Fibroblast of lung (primary cell): ENCODE measurements around the gene FSTL4. TPM values are rescaled to one million over a fixed set of nuclear protein-coding genes. Genes with fewer than 3 reads are reported as not detected.

Source experiments
- DNase-seq, 2 donors: peaks; one replicate each; pipeline versions ENCODE4 v3.0.0 to v3.0.0-alpha.2; 2010; ENCODE audit warnings: low read depth in 2 of 2
- H2AFZ ChIP-seq: 2 replicates; pipeline ENCODE4 v1.5.1; 2012; ENCODE audit warnings: low read length, control low read depth, inconsistent platforms
- H3K27ac ChIP-seq: 2 replicates; pipeline ENCODE4 v1.5.1; 2011; ENCODE audit warnings: low read length, control low read depth; ENCODE audit not compliant: insufficient read depth
- H3K27me3 ChIP-seq: 2 replicates; pipeline ENCODE4 v1.5.1; 2011; ENCODE audit warnings: mild to moderate bottlenecking, low read length; ENCODE audit not compliant: control insufficient read depth, insufficient read depth
- H3K36me3 ChIP-seq: 2 replicates; pipeline ENCODE4 v1.5.1; 2011; ENCODE audit warnings: low read length; ENCODE audit not compliant: control insufficient read depth, insufficient read depth
- H3K4me1 ChIP-seq: 2 replicates; pipeline ENCODE4 v1.5.1; 2011; ENCODE audit warnings: low read length; ENCODE audit not compliant: control insufficient read depth, insufficient read depth; ENCODE audit errors: extremely low read depth
- H3K4me2 ChIP-seq: 2 replicates; pipeline ENCODE4 v1.5.1; 2011; ENCODE audit warnings: low read length, control low read depth; ENCODE audit not compliant: insufficient read depth; ENCODE audit errors: extremely low read depth
- H3K4me3 ChIP-seq, 4 experiments: fragments of 200-600 bp in 1 of 4; sonication (generic) in 1 of 4; replicated peaks in 1 of 4; 2 replicates each; pipeline ENCODE4 v1.5.1; 2011 to 2016; ENCODE audit warnings: low read length in 4 of 4, low read depth in 3 of 4, mild to moderate bottlenecking in 3 of 4, control low read depth in 2 of 4, inconsistent platforms in 1 of 4, mixed read lengths in 1 of 4; ENCODE audit not compliant: insufficient read depth in 1 of 4; ENCODE audit errors: control extremely low read depth in 1 of 4
- H3K79me2 ChIP-seq: 2 replicates; pipeline ENCODE4 v1.5.1; 2012; ENCODE audit warnings: mild to moderate bottlenecking, low read length, inconsistent platforms; ENCODE audit not compliant: control insufficient read depth, insufficient read depth
- H3K9ac ChIP-seq: 2 replicates; pipeline ENCODE4 v1.5.1; 2011; ENCODE audit warnings: mild to moderate bottlenecking, low read length, control low read depth; ENCODE audit not compliant: insufficient read depth
- H3K9me3 ChIP-seq: 2 replicates; pipeline ENCODE4 v1.5.1; 2012; ENCODE audit warnings: low read depth, low read length; ENCODE audit not compliant: control insufficient read depth, insufficient read depth
- H4K20me1 ChIP-seq: 2 replicates; pipeline ENCODE4 v1.5.1; 2011; ENCODE audit warnings: low read length; ENCODE audit not compliant: control insufficient read depth, insufficient read depth; ENCODE audit errors: extremely low read depth
- EZH2 ChIP-seq: IDR thresholded peaks from 2 replicates; pipeline ENCODE4 v1.5.1; 2012; ENCODE audit warnings: low read length, control low read depth, mild to moderate bottlenecking; ENCODE audit errors: missing control alignments
- polyA plus RNA-seq, 2 donors: library from polyadenylated mRNA; depleted of rRNA in 1 of 2; stranded (reverse) in 1 of 2; unstranded in 1 of 2; fragments of >200 nt; gene quantifications; 2 replicates each; pipeline ENCODE4 v1.2.1, GENCODE V29; 2011 to 2012; ENCODE audit warnings: missing spikeins in 1 of 2
- total RNA-seq: library from RNA; depleted of rRNA; stranded (reverse); fragments of >200 nt; gene quantifications from 2 replicates; pipeline ENCODE4 v1.2.1, GENCODE V29; 2014
- TF ChIP-seq, protein P1 (sequence below), 2 donors: IDR thresholded peaks in 1 of 2; conservative IDR thresholded peaks in 1 of 2; 1 replicate in 1 of 2; 2 replicates in 1 of 2; pipeline ENCODE4 v1.5.1; 2011 to 2012; ENCODE audit warnings: low read length in 2 of 2, control low read depth in 1 of 2, inconsistent platforms in 1 of 2, low read depth in 1 of 2, mild to moderate bottlenecking in 1 of 2

Gene FSTL4
- total and polyA plus RNA-seq, 2 donors (not counting 1 experiment from before 2014, with no cell fraction given): 0.17 to 0.33 TPM

DNA sequence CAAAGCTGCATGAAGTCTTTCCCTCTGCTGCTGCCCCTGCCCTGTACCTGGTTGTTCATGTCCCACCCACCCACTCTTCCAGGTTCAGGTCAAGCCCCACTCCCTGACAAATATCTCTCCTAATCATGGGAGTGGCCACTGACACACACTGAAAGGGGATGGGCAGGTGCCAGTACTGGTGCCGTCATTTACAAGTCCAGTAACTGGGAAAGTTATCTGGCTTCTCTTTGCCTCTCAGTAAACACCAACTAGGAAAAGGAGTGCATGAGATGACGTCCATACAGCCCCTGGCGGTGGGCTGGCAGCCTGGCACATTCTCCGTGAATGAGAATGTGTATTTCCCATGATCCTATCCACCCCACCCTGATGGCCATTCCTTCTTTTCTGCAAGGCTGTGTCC lies 225.2 kb downstream of the FSTL4 start:
- Histone ChIP-seq H3K4me3 (no peak overlapping the region), H4K20me1 (no peaks in the 10 kb centered on the region), H3K4me2 (no peak overlapping the region), H3K9ac (no peak overlapping the region), H3K36me3 (no peaks in the 10 kb centered on the region), H3K79me2 (no peaks in the 10 kb centered on the region), H2AFZ (no peak overlapping the region), H3K9me3 (no peaks in the 10 kb centered on the region), H3K27me3 (no peaks in the 10 kb centered on the region), H3K4me1 (no peaks in the 10 kb centered on the region), H3K27ac (no peak overlapping the region)
- no peak for TF ChIP-seq EZH2
- TF ChIP-seq, protein P1, sequence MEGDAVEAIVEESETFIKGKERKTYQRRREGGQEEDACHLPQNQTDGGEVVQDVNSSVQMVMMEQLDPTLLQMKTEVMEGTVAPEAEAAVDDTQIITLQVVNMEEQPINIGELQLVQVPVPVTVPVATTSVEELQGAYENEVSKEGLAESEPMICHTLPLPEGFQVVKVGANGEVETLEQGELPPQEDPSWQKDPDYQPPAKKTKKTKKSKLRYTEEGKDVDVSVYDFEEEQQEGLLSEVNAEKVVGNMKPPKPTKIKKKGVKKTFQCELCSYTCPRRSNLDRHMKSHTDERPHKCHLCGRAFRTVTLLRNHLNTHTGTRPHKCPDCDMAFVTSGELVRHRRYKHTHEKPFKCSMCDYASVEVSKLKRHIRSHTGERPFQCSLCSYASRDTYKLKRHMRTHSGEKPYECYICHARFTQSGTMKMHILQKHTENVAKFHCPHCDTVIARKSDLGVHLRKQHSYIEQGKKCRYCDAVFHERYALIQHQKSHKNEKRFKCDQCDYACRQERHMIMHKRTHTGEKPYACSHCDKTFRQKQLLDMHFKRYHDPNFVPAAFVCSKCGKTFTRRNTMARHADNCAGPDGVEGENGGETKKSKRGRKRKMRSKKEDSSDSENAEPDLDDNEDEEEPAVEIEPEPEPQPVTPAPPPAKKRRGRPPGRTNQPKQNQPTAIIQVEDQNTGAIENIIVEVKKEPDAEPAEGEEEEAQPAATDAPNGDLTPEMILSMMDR (conservative IDR thresholded peaks at IDR 0.05 in 1 of 2, IDR thresholded peaks at IDR 0.05 in 1 of 2; ENCODE audit: low read depth in 1 of 2, low read length in 2 of 2): no peak
- DNase-seq: no peak

DNA sequence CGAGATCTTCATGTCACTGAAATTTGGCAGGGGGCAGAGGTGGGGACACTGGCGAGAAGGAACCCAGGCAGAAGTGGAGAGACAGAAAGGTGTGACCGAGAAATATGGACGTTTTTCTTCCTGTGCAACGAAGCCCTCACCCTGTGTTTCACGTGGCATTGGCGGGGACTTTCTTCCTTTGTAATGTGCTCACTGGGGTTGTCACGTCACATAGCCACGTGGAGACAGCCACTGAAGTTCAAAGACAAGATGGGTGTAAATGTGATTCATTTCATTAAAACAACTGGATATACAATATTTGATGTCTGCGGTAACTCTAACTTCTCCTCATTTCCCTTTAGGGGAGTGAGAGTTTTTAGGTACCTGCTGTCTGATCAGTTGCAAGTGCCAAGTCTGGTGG lies 225.7 kb downstream of the FSTL4 start:
- Histone ChIP-seq H3K4me3 (no peak overlapping the region), H3K4me2 (no peak overlapping the region), H3K9me3 (no peaks in the 10 kb centered on the region), H3K27me3 (no peaks in the 10 kb centered on the region), H2AFZ (no peak overlapping the region), H3K4me1 (no peaks in the 10 kb centered on the region), H4K20me1 (no peaks in the 10 kb centered on the region), H3K27ac (no peak overlapping the region), H3K36me3 (no peaks in the 10 kb centered on the region), H3K9ac (no peak overlapping the region), H3K79me2 (no peaks in the 10 kb centered on the region)
- DNase-seq: no peak
- TF ChIP-seq, protein P1 (conservative IDR thresholded peaks at IDR 0.05 in 1 of 2, IDR thresholded peaks at IDR 0.05 in 1 of 2; ENCODE audit: low read depth in 1 of 2, low read length in 2 of 2): no peak
- TF ChIP-seq EZH2: no peak

- Histone ChIP-seq H3K4me3 (no peak overlapping the region), H3K4me1 (no peaks in the 10 kb centered on the region), H3K9me3 (no peaks in the 10 kb centered on the region), H2AFZ (no peak overlapping the region), H3K27ac (no peak overlapping the region), H4K20me1 (no peaks in the 10 kb centered on the region), H3K79me2 (no peaks in the 10 kb centered on the region), H3K9ac (no peak overlapping the region), H3K4me2 (no peak overlapping the region), H3K36me3 (no peaks in the 10 kb centered on the region), H3K27me3 (no peaks in the 10 kb centered on the region)
- DNase-seq: no peak
- TF ChIP-seq EZH2: no peak
- TF ChIP-seq, protein P1 (conservative IDR thresholded peaks at IDR 0.05 in 1 of 2, IDR thresholded peaks at IDR 0.05 in 1 of 2; ENCODE audit: low read depth in 1 of 2, low read length in 2 of 2): no peak
Observed at GRCh38 chr5:133385346-133385745, 227.0 kb downstream of the FSTL4 start.
